ENCODE results near the gene CFAP221. TPM values are rescaled to one million over a fixed set of nuclear protein-coding genes. Genes with fewer than 3 reads are reported as not detected.

Gene CFAP221
- total RNA-seq, 1 donor from 2014 or later = 5.4 TPM

DNA sequence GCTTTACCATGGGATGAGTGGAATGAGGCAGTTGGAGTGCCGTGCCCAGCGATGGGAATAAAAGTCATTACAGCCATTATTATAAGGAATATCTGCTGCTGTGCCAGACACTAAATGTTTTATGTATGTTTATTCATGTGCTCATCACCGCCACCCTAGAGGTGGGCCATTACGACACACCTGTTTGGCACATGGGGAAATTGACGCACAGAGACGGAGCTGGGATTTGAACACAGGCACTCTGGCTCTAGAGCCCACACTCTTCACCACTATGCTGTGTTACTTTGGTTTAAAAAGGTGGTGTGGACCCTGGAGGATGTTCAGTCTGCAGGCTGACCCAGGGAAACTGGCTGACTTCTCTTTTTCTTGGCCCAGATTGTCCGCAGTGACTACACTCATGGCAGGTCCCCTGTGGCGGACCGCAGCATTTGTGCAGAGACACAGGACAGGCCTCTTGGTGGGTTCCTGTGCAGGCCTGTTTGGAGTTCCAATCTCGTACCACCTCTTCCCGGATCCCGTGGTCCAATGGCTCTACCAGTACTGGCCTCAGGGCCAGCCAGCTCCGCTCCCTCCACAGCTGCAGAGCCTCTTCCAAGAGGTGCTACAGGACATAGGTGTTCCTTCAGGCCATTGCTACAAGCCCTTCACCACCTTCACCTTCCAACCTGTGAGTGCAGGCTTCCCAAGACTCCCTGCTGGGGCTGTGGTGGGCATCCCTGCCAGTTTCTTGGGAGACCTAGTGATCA, 136.4 kb downstream of the CFAP221 start:
- DNase-seq (ENCODE audit: low spot score) = no peak

DNA sequence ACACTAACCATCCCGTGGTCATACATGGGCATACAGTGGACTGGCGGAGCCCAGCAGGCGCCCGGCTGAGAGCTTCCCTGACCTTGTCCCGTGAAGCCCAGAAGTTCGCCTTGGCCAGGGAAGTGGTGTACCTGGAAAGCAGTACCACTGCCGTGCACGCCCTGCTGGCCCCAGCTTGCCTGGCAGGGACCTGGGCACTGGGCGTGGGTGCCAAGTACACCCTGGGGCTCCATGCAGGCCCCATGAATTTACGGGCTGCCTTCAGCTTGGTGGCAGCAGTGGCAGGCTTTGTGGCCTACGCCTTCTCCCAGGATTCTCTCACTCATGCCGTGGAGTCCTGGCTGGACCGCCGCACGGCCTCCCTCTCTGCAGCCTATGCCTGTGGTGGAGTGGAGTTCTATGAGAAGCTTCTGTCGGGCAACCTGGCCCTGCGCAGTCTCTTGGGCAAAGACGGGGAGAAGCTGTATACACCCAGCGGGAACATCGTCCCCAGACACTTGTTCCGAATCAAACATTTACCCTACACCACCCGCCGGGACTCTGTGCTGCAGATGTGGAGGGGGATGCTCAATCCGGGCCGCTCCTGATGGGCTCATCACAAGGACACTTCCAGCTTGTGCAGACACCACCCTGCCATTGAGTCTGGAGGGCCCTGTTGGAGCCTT, 137.1 kb downstream of the CFAP221 start:
- no peak for DNase-seq (ENCODE audit: low spot score)

DNA sequence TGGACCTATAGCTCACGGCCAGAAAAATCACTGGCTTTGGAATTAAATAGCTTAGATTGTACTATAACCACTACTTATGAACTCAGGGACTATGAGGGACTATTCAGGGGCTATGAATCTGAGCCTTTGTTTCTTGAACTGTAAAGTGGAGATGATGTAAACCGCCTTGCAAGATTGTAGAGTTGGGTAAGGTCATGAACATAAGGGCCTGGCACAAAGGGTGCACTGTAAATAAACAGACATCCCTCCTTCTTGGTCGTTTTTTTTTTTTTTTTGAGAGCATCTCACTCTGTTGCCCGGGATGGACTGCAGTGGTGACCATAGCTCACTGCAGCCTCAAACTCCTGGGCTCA, 137.6 kb downstream of the CFAP221 start:
- DNase-seq (ENCODE audit: low spot score) = no peak

DNA sequence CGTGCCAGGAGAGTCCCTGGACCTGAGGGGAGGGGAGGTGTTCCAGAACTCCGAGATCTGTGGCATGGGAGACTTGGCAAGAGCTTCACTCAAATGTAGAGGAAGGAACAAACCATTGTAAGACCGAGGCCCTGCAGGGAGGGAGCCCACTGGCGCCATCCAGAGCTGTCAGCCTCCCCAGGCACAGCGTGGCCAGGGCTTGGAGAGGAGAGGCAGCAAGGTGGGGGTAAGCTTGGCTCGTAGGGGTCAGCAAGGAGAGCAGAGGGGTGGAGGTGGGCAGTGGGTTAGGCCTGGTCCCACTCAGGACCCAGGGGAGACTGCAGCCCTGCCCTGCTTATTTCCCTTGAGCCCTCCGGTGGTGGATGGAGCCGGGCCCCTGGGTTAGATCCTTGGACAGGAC, 138.3 kb downstream of the CFAP221 start:
- DNase-seq (ENCODE audit: low spot score) = no peak

DNA sequence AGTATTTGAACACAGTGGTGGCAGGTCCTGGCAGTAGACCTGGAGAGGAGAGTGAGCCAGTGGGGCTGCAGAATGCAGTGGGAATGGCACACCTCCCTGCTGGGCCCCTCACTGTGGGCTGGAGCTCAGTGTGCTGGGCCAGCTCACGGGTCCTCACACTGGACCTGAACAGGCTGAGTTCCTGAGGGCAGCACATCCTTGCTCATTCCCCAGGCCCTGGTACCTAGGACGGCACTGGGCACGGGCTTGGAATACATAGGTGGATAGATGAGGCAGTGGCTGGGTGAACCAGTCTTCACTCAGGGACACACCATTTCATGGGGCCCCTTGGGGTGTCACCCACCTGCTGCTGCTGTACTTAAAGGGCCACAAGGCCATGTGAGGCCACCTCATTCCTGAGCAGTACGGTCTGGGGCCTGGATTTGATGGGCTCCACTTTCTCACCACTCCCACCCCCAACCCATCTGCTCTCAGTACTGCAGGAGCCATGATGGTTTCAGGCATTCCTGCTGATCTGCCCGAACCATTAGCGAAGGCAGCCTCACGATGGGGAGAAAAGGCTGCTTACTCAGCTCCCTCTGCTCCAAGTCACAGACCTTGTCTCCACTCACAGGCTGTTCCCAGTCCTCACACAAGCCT, 138.9 kb downstream of the CFAP221 start:
- DNase-seq (ENCODE audit: low spot score) = no peak

DNA sequence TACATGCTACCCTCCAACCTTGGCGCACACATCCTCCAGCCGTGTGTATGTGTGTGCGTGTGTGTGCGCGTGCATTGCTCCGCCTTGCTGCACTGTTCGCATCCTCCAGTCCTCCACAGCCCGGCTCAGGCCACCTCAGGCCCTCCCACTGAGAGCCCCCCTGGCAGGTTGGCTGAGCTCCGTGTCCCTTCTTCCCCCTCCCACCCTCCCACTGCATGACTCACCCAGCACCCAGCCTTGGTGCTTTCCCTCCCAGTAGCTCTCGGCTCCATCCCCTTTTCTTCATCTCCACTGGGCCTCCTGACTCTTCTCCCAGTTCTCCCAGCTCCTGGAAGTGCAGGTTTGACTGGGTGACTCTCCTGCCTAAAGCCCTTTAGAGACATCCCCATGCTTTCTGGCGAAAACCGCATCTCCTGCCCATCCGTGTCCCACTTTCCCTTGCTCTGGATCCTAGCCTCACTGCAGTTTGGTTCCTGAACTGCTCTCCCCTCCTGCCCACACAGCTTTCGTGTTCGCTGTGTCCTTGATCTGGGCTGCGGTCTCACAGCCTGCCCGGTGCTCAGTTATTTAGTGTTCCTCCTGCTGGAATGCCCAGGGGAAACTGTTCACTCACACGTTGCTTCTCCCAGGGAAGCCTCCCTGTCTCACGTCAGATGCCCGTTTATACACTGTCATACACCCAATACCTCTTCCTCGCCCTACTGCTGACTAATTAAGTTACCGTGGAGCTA, 139.6 kb downstream of the CFAP221 start:
- no peak for DNase-seq (ENCODE audit: low spot score)

DNA sequence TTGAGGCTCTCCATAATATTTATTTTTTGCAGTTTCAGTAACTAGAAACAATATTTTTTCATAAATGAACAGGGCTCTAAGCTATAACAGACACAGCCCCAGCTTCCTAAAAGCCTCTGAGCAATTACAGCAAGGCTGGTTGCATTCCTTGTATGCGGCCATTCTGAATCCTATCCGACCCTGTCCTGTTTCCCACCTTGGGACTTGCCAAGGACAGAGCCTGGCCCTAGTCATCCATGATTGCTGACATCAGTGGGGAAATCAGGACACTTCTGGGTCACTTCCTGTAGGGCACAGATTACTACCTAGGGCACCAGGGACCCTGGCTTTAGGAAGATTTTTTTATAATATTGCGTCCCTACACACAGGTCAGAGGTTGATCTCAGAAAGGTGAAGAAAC, 140.3 kb downstream of the CFAP221 start:
- DNase-seq (ENCODE audit: low spot score) = no peak

DNA sequence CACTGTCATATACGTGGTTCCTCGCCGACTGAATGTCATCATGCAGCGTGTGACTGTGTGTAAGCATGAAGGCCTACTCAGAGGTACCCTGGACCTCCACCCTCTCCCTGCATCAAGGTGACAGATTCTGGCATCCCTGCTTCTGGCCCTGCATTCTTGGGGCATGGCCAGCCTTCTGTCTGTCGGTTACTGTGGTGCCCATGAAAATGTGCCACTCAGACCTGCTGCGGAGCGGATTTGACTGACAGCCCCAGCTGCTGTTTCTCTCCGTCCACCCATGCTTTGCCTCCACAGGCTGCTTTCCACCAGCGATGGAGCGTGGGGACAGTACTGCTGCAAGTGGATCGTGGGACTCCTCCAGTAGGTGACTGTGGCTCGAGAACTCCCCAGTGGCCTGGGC, 144.4 kb downstream of the CFAP221 start:
- DNase-seq (ENCODE audit: low spot score) = no peak

DNA sequence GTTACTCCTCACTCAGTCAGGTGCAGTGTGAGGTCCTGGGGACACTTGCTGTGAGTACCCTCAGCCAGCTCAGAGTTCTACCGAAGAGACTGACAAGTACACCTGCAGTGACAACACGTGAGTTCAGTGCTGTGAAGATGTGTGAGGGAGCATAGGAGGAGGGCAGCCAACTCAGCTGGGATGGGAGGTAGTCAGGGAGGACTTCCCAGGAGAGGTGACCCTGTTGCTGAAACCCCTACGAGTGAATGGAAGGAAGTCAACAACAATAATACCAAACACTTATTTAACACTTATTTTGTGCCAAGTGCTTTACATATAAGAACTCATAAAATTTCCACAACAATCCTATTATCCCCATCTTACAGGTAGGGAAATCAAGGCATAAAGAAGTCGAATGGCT, 145.0 kb downstream of the CFAP221 start:
- DNase-seq (ENCODE audit: low spot score) = no peak

DNA sequence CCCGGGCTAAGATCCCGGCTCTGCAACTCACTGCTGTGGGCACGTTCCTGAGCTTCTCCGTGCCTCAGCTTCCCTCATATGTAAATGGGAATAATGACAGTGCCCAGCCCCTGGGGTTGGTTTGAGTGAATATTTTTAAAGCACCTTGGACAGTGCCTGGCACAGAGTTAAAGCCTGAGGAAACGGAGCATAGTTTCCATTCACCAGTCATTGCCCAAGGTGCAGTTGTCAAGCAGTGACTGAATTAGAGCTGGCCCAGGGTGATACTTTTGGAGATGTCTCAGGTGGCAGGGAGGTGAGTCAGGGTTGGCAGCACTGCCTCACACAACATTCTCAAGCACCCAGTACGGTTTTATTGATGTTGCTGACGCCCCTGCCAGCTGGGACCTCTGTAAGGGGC, 146.9 kb downstream of the CFAP221 start:
- no peak for DNase-seq (ENCODE audit: low spot score)

DNA sequence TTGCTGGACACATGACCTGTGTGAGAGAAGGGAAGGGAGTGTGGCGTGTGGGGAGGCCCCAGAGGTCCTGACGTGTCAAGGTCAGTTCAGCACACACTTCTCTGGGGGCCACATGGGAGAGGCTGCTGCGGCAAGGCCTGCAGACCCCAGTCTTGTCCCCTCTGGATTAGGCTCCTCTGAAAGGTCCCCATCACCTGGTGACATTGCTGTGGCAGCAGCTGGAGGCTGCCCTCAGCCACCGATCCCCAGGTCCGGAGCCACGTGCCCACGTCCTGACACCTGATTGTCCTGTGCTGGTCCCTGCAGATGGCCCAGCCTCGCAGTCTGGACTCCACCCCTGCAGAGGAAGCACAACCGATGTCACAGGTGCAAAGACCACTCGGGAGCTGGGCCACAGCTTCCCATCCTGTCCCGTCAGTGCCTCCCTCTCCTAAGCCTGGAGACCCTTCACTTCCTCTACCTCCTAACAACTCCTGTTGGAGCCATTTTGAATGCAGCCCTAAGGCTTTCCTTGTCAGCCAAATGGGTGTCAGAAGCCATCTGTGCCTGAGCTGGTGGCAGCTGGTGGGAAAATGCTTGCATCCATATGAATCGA, 147.5 kb downstream of the CFAP221 start:
- DNase-seq (ENCODE audit: low spot score) = no peak

DNA sequence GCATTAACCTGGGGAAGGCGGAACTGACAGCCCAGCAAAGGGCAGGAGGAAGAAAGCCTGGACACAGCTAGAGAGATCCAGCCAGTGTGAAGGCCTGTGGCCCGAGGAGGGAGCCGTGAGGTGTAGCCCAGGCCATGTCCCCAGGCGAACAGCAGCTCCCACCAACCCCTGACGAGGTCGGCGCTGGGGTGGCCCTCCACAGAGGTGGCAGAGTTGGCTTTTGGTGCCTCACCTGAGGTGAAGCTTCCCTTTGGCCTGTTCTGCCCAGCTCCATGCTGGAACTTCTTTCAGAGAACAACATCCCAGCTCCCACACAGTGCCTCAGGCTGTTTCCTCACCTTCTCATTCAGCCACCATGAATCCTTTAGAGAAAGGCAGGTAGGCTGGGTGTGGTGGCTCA, 148.1 kb downstream of the CFAP221 start:
- DNase-seq (ENCODE audit: low spot score) = no peak

DNA sequence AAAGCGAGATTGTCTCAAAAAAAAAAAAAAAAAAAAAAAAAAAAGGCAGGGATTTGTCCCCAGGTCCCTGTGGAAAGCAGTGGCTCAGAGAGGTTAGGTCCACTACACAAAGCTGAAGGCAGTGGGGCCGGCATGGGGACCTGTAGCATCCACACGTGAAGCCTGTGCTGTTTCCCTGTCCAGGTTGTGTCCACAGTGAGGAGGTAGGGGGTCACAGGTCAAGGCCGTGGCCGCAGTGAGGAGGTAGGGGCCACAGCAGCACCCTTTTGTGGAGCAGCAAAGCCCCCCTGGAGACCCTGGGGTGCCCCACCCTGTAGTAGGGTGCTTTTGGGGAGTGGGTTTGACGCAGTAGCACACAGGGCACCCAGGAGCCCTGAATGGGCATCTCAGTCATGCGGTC, 148.7 kb downstream of the CFAP221 start:
- no peak for DNase-seq (ENCODE audit: low spot score)

DNA sequence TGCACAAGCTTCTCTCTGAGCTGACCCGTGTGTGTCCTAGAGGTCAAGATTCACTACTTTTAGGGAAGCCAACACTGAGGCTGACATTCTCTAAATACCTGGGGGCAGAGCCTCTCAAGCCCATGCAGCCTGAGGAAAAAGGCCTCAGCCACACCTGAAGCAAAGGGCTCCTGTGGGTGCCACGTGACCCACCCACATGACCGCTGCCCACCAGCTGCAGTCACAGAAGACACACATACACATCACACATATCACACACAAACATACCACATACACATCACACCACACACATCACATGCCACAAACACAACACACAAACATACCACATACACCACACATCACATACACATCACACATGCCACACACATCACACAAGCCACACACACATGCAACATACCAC, 149.3 kb downstream of the CFAP221 start:
- DNase-seq (ENCODE audit: low spot score) = no peak

DNA sequence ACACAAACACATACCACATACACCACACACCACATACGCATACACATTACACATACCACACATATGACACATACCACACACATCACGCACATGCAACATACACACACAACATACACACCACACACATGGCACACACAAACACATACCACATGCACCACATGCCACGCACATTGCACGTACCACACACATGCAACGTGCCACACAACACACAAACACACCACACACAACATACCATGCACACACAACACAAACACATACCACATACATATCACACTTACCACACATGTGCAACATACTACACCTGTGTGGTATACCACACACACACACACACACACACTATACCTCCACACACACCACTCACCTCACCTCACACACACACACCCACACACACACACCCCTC, 149.7 kb downstream of the CFAP221 start:
- DNase-seq (ENCODE audit: low spot score) = no peak

DNA sequence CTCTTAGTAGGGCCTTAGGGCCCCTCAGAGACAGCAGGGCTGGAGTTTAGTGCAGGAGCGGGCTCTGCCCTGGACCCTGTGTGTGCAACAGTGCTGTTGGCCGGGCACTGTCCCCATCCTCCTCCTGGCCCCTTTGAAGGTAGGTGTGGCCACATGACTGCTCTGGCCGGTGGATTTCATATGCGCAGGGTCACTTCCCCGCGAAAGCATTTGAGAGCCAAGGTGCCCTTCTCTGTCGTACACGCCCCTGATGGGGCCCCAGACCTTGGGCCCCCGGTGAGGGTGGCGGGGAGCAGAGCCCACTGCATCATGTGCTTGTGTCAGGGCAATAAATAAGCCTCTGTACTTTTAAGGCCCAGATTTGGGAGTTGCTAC, 150.2 kb downstream of the CFAP221 start:
- no peak for DNase-seq (ENCODE audit: low spot score)

DNA sequence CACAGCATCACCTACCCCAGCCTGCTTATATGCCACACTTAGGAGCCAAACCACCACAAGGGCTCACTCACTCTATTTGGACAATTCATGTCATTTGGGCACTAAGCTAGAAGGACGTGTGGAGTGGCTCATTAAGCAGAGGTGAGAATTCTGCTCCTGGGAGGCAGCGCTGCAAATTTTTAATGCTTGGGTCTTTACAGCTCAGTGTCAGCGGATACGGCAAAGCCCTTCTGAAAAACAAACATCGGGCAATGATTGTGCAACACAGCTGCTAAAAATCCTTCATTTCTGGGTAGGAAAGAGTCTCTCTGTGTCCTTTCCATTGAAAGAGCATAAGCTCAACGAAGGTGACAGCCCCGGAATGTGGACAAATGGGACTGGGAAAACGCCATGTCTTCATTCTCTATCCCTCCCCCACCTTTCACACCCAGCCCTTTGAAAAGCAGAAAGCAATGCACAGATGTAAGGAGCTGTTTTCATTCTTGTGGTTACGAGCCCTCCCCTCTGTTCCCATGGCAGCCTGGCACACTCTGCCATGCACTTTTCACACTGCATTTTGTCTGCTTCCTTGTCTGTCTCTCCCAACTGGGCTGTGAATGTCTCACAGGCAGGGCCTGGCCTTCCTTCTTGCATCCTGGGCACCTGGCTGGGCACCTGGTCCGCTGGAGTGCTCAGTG, 150.7 kb downstream of the CFAP221 start:
- DNase-seq (ENCODE audit: low spot score) = no peak

DNA sequence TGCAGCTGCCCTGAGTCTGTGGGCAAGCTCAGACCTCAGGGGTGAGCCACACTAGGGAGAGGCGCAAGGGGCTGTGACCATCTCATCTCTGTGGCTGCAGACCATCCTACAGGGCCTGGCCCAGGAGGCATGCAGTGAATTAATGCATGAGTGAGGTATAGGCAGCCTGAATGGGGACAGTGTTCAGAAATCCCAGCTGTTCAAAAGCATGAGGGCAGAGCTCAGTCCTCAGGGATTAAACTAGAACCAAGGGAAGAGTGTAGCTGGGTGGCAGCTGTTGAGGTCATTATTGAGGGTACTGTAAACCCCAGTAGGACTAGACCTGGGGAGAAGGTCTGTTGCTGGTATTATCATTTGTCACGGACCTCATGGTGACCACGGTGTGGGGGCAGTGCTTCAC, 151.8 kb downstream of the CFAP221 start:
- DNase-seq (ENCODE audit: low spot score) = no peak

DNA sequence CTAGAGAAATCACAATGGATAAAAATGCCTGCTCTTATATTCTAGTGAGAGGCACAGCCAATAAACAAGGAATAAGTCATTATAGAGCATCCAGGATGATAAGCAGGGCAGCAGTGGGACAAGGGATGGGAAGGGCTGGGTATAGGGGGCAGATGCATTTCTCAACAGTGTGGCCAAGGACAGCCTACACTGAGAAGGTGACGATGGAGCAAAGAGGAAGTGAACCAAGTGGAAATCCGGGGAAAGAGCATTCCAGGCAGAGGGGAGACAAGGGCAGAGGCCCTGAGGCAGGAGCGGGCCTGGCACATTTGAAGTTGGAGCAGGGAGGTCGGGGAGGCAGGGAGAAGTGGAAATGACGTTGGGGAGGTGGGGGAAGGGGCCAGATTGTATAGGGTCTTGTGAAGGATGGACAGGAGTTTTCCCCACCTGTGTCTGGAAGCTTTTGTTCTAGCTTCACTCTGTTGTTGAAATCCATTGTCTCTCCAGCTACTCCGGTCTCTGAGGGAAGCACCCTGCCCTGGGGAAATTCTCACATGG, 152.3 kb downstream of the CFAP221 start:
- DNase-seq (ENCODE audit: low spot score) = no peak

DNA sequence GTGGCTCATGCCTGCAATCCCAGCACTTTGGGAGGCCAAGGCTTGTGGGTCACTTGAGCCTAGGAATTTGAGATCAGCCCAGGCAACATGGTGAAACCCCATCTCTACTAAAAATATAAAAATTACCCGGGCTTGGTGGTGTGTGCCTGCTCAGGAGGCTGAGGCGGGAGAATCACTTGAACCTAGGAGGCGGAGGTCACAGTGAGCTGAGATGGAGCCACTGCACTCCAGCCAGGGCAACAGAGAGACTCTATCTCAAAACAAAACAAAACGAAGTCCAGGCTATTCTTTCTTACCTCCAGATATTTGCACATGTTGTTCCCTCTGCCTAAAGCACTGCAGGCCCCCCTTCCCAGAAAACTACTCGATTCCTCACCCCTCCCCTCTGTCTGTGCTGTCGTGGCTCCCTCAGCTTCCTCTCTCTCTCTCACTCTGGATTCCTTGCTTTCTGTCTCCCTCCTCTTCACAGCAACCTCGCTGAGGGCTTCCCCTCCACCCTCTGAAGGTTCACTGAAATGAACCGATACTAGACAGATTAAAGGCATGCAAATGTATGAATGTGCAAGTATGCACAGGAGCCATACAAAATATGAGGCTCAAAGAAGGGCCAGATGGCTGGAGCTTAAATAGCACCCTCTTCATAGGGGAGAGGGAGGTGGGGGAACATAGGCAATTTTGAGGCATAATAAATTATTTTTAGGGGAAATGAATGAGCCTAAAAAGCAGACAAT, 153.2 kb downstream of the CFAP221 start:
- DNase-seq (ENCODE audit: low spot score) = no peak

DNA sequence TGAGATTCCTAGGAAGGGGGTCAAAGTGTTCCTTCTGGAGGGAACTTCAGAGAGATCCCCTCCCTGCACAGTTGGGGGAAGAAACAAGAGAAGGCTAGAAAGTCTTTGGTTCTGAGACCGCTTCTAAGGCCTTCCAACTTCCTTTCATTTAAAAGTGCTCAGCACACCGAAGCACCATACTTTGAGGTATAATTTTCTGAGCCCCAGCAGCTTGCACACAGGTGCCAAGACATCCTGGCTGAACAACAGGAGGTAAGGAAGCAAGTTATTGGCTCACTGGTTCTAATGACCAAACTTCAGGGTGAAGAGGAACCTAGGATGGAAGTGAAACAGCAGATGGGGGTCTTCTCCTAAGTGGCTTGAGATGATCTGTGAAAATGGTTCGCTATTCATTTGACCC, 154.0 kb downstream of the CFAP221 start:
- no peak for DNase-seq (ENCODE audit: low spot score)
